Suprapubic skin (tissue), 4 donors: ENCODE measurements around the gene CNIH3. TPM values are rescaled to one million over a fixed set of nuclear protein-coding genes. Genes with fewer than 3 reads are reported as not detected.

Experiments
- DNase-seq, 2 donors: peaks; one replicate each; pipeline ENCODE4 v3.0.0-alpha.2; 2019; ENCODE audit warnings: low spot score in 2 of 2
- H3K27ac ChIP-seq: fragments of 200-600 bp; sonication (generic); one replicate; pipeline ENCODE4 v1.5.1; 2019
- H3K27me3 ChIP-seq: fragments of 200-600 bp; sonication (generic); one replicate; pipeline ENCODE4 v1.5.1; 2019
- H3K36me3 ChIP-seq: fragments of 200-600 bp; sonication (generic); one replicate; pipeline ENCODE4 v1.5.1; 2019
- H3K4me1 ChIP-seq: fragments of 200-600 bp; sonication (generic); one replicate; pipeline ENCODE4 v1.5.1; 2019
- H3K4me3 ChIP-seq: fragments of 200-600 bp; sonication (generic); one replicate; pipeline ENCODE4 v1.5.1; 2019; ENCODE audit warnings: mild to moderate bottlenecking
- H3K9me3 ChIP-seq: fragments of 200-600 bp; sonication (generic); one replicate; pipeline ENCODE4 v1.5.1; 2019
- CTCF ChIP-seq, 2 donors: fragments of 200-600 bp in 1 of 2; fragments of 450-650 bp in 1 of 2; sonication (generic) in 1 of 2; IDR thresholded peaks; one replicate each; pipeline ENCODE4 v1.5.1; 2016 to 2019; ENCODE audit warnings: antibody characterized with exemption in 2 of 2, mild to moderate bottlenecking in 1 of 2, moderate library complexity in 1 of 2
- EP300 ChIP-seq: sonication (generic); formaldehyde crosslinking; IDR thresholded peaks from one replicate; pipeline ENCODE4 v1.6.1; 2017; ENCODE audit warnings: antibody characterized with exemption
- POLR2A ChIP-seq, 2 donors: fragments of 450-650 bp; IDR thresholded peaks; one replicate each; pipeline ENCODE4 v1.6.1; 2017; ENCODE audit warnings: antibody characterized with exemption in 2 of 2, mild to moderate bottlenecking in 2 of 2, moderate library complexity in 2 of 2
- POLR2AphosphoS5 ChIP-seq, 3 donors: sonication (generic); formaldehyde crosslinking; IDR thresholded peaks; one replicate each; pipeline ENCODE4 v1.6.1; 2017; ENCODE audit warnings: antibody characterized with exemption in 3 of 3
- WGBS: methylation state at CpG from one replicate; pipeline ENCODE4 v1.1.5; 2018; 5-methylcytosine and 5-hydroxymethylcytosine counted together
- total RNA-seq, 4 donors: library from RNA; depleted of rRNA; stranded (reverse); fragments of >200 nt; gene quantifications; one replicate each; pipeline ENCODE4 v1.1.0, GENCODE V29; 2016

The CNIH3 gene
- total RNA-seq, 4 donors from 2014 or later, result 0.57 to 6.7 (median 0.62) TPM; not detected in 1

DNA sequence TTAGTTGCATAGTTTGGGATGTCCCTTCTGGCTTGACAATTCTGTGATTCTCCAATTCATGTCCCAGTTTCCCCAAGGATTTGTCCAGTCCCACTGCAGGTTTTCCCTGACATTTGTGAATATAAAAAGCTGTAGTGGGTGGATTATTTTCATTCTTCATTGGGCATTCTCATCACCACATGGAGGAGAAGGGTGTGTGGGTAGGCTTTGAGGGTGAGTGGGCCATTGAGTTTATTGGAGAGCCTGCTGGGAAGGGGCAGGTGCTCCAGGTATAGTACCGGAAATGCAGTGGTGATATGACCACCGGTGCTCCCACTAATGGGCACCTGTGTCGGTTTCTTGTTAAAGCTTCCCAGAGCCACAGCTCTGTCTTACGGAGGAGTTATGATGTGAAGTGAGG lies 74.5 kb downstream of the CNIH3 start:
- no peak overlapping the region for H3K27ac ChIP-seq
- WGBS, result 91% methylated on average over 4 of the region's 4 CpGs
- H3K36me3 ChIP-seq, result no peaks in the 10 kb centered on the region
- no peaks in the 10 kb centered on the region for H3K27me3 ChIP-seq
- no peak for DNase-seq
- no peak overlapping the region for H3K4me3 ChIP-seq
- no peaks in the 10 kb centered on the region for H3K9me3 ChIP-seq
- no peaks in the 10 kb centered on the region for H3K4me1 ChIP-seq
- TF ChIP-seq POLR2AphosphoS5 (IDR thresholded peaks at IDR 0.05), result no peak
- TF ChIP-seq CTCF (IDR thresholded peaks at IDR 0.05), result no peak
- TF ChIP-seq EP300, result no peak
- no peak for TF ChIP-seq POLR2A (IDR thresholded peaks at IDR 0.05)

- no peaks in the 10 kb centered on the region for H3K27me3 ChIP-seq
- TF ChIP-seq CTCF (IDR thresholded peaks at IDR 0.05), result no peak
- TF ChIP-seq POLR2A (IDR thresholded peaks at IDR 0.05), result no peak
- no peak for TF ChIP-seq EP300
- no peak for TF ChIP-seq POLR2AphosphoS5 (IDR thresholded peaks at IDR 0.05)
- H3K27ac ChIP-seq, result no peak overlapping the region
- no peak overlapping the region for H3K4me3 ChIP-seq
- WGBS, result 63% methylated on average over 4 of the region's 4 CpGs
- no peak for DNase-seq
- H3K9me3 ChIP-seq, result no peaks in the 10 kb centered on the region
- no peaks in the 10 kb centered on the region for H3K4me1 ChIP-seq
- H3K36me3 ChIP-seq, result no peaks in the 10 kb centered on the region
These were observed 75.2 kb downstream of the CNIH3 start for GRCh38 chr1:224691148-224691925.

DNA sequence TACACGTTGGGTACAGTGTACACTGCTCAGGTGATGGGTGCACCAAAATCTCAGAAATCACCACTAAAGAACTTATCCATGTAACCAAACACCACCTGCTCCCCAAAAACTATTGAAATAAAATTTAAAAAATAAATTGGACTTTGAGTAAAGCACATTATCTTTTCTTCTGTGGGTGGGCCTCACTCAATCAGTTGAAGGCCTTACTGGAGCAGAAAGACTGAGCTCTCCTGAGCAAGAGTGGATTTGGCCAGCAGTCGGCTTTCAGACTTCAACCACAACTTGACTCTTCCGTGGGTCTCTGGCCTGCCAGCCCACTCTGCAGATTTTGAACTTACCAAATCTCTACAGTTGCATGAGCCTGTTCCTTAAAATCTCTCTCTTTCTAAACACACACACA lies 78.9 kb downstream of the CNIH3 start:
- TF ChIP-seq POLR2A (IDR thresholded peaks at IDR 0.05) (no peak), POLR2AphosphoS5 (IDR thresholded peaks at IDR 0.05) (no peak), EP300 (no peak), CTCF (IDR thresholded peaks at IDR 0.05) (no peak)
- no peak overlapping the region for H3K4me3 ChIP-seq
- 96% methylated on average over 3 of the region's 3 CpGs for WGBS
- DNase-seq, result no peak
- H3K9me3 ChIP-seq, result no peaks in the 10 kb centered on the region
- no peaks in the 10 kb centered on the region for H3K36me3 ChIP-seq
- H3K27ac ChIP-seq, result no peak overlapping the region
- peaks cover 2% of the 10 kb centered on the region for H3K4me1 ChIP-seq
- H3K27me3 ChIP-seq, result no peaks in the 10 kb centered on the region

- Histone ChIP-seq H3K27me3 (no peaks in the 10 kb centered on the region), H3K27ac (no peak overlapping the region), H3K4me1 (peaks cover 2% of the 10 kb centered on the region), H3K9me3 (no peaks in the 10 kb centered on the region), H3K36me3 (no peaks in the 10 kb centered on the region), H3K4me3 (no peak overlapping the region)
- no peak for TF ChIP-seq POLR2AphosphoS5 (IDR thresholded peaks at IDR 0.05)
- no peak for TF ChIP-seq POLR2A (IDR thresholded peaks at IDR 0.05)
- no peak for TF ChIP-seq CTCF (IDR thresholded peaks at IDR 0.05)
- no peak for TF ChIP-seq EP300
- WGBS, result 75% methylated on average over 2 of the region's 2 CpGs
- DNase-seq, result no peak
These were observed 79.9 kb downstream of the CNIH3 start for GRCh38 chr1:224696021-224696420.

- Histone ChIP-seq H3K9me3 (no peaks in the 10 kb centered on the region), H3K4me1 (peaks cover 2% of the 10 kb centered on the region), H3K36me3 (no peaks in the 10 kb centered on the region), H3K27me3 (no peaks in the 10 kb centered on the region), H3K4me3 (no peak overlapping the region), H3K27ac (no peak overlapping the region)
- DNase-seq, result no peak
- 75% methylated on average over 14 of the region's 14 CpGs for WGBS
- no peak for TF ChIP-seq POLR2A (IDR thresholded peaks at IDR 0.05)
- TF ChIP-seq CTCF (IDR thresholded peaks at IDR 0.05), result no peak
These were observed 81.0 kb downstream of the CNIH3 start for GRCh38 chr1:224696891-224697765.
